Liver (tissue), 9 donors: ENCODE measurements around the gene BEGAIN. TPM values are rescaled to one million over a fixed set of nuclear protein-coding genes. Genes with fewer than 3 reads are reported as not detected.

ENCODE experiments used
- DNase-seq: peaks from one replicate; pipeline ENCODE4 v3.0.0-alpha.2; 2017; ENCODE audit warnings: low spot score
- H3K27ac ChIP-seq, 2 donors: one replicate each; pipeline ENCODE4 v1.7.0; 2013; ENCODE audit warnings: inconsistent platforms in 2 of 2, low read length in 2 of 2, control low read depth in 1 of 2, low read depth in 1 of 2, mild to moderate bottlenecking in 1 of 2
- H3K27me3 ChIP-seq, 4 donors: one replicate each; pipeline versions ENCODE4 v1.6.1 to v1.7.0; 2013; ENCODE audit warnings: low read length in 3 of 4, inconsistent platforms in 1 of 4, mild to moderate bottlenecking in 1 of 4, moderate library complexity in 1 of 4; ENCODE audit not compliant: control insufficient read depth in 4 of 4, insufficient read depth in 4 of 4
- H3K36me3 ChIP-seq, 4 donors: one replicate each; pipeline versions ENCODE4 v1.6.1 to v1.7.0; 2013; ENCODE audit warnings: low read length in 3 of 4, mild to moderate bottlenecking in 3 of 4, low read depth in 1 of 4, moderate library complexity in 1 of 4; ENCODE audit not compliant: control insufficient read depth in 4 of 4, insufficient read depth in 3 of 4
- H3K4me1 ChIP-seq, 4 donors: one replicate each; pipeline versions ENCODE4 v1.6.1 to v1.7.0; 2013; ENCODE audit warnings: low read length in 3 of 4, mild to moderate bottlenecking in 3 of 4, moderate library complexity in 1 of 4; ENCODE audit not compliant: control insufficient read depth in 4 of 4, insufficient read depth in 4 of 4
- H3K4me3 ChIP-seq, 3 donors: one replicate each; pipeline versions ENCODE4 v1.6.1 to v1.7.0; 2013; ENCODE audit warnings: low read length in 3 of 3, control low read depth in 1 of 3, low read depth in 1 of 3, mild to moderate bottlenecking in 1 of 3
- H3K9ac ChIP-seq, 2 donors: one replicate each; pipeline ENCODE4 v1.7.0; 2013; ENCODE audit warnings: low read length in 2 of 2, mild to moderate bottlenecking in 2 of 2, moderate library complexity in 2 of 2, control low read depth in 1 of 2, low read depth in 1 of 2
- H3K9me3 ChIP-seq, 4 donors: one replicate each; pipeline versions ENCODE4 v1.6.1 to v1.7.0; 2013; ENCODE audit warnings: low read length in 3 of 4; ENCODE audit not compliant: control insufficient read depth in 4 of 4
- EGR1 ChIP-seq, 2 donors: IDR thresholded peaks; 2 replicates each; pipeline ENCODE4 v1.6.1; 2016 to 2018; ENCODE audit warnings: antibody characterized with exemption in 2 of 2, low read depth in 2 of 2
- FOXA1 ChIP-seq: IDR thresholded peaks from 2 replicates; pipeline ENCODE4 v1.6.1; 2016; ENCODE audit warnings: antibody characterized with exemption
- FOXA2 ChIP-seq: IDR thresholded peaks from 2 replicates; pipeline ENCODE4 v1.6.1; 2016; ENCODE audit warnings: antibody characterized with exemption
- HNF4A ChIP-seq, 2 donors: conservative IDR thresholded peaks; 2 replicates each; pipeline ENCODE4 v1.6.1; 2016; ENCODE audit warnings: antibody characterized with exemption in 2 of 2, mild to moderate bottlenecking in 2 of 2
- NR2F2 ChIP-seq: IDR thresholded peaks from 2 replicates; pipeline ENCODE4 v1.6.1; 2016; ENCODE audit warnings: antibody characterized with exemption
- RAD21 ChIP-seq, 2 donors: IDR thresholded peaks; 2 replicates each; pipeline ENCODE4 v1.6.1; 2016; ENCODE audit warnings: antibody characterized with exemption in 2 of 2, mild to moderate bottlenecking in 2 of 2
- TAF1 ChIP-seq: conservative IDR thresholded peaks from 2 replicates; pipeline ENCODE4 v1.6.1; 2016; ENCODE audit warnings: antibody characterized with exemption, mild to moderate bottlenecking
- WGBS: extraction: QIAGEN DNeasy Blood & Tissue Kit; methylation state at CpG from one replicate; pipeline ENCODE4 v1.1.7; 2013; 5-methylcytosine and 5-hydroxymethylcytosine counted together
- polyA plus RNA-seq, 2 donors: library from polyadenylated mRNA; stranded (reverse) in 1 of 2; unstranded in 1 of 2; fragments of 200-250 nt in 1 of 2; fragments of >200 nt in 1 of 2; fragmentation: Nextera tagmentation in 1 of 2; extraction: Ambion mirVana in 1 of 2; gene quantifications; one replicate each; pipeline versions ENCODE4 v1.2.1 to v1.2.3, GENCODE V29; 2013 to 2015
- total RNA-seq, 2 donors: library from RNA; depleted of rRNA; stranded (reverse); fragments of >200 nt; gene quantifications; one replicate each; pipeline ENCODE4 v1.2.3, GENCODE V29; 2014
- TF ChIP-seq, protein P1 (sequence below): fragments of 150-350 bp; IDR thresholded peaks from 2 replicates; pipeline ENCODE4 v1.5.1; 2017; ENCODE audit warnings: improper control_type of control experiment, low read depth, low read length; ENCODE audit not compliant: missing input control
- TF ChIP-seq, protein P2 (sequence below): IDR thresholded peaks from 2 replicates; pipeline ENCODE4 v1.6.1; 2016; ENCODE audit warnings: antibody characterized with exemption
- TF ChIP-seq, protein P3 (sequence below): IDR thresholded peaks from 2 replicates; pipeline ENCODE4 v1.6.1; 2016; ENCODE audit warnings: antibody characterized with exemption
- TF ChIP-seq, protein P4 (sequence below): IDR thresholded peaks from 2 replicates; pipeline ENCODE4 v1.6.1; 2016; ENCODE audit warnings: antibody characterized with exemption, mild to moderate bottlenecking
- donor health status: healthy.
- donor health status: healthy.
- donor health status: healthy.
- donor health status: healthy.
- donor health status: healthy.

Gene BEGAIN
- total and polyA plus RNA-seq, 4 donors, result 0.11 to 1.9 (median 0.29) TPM

DNA sequence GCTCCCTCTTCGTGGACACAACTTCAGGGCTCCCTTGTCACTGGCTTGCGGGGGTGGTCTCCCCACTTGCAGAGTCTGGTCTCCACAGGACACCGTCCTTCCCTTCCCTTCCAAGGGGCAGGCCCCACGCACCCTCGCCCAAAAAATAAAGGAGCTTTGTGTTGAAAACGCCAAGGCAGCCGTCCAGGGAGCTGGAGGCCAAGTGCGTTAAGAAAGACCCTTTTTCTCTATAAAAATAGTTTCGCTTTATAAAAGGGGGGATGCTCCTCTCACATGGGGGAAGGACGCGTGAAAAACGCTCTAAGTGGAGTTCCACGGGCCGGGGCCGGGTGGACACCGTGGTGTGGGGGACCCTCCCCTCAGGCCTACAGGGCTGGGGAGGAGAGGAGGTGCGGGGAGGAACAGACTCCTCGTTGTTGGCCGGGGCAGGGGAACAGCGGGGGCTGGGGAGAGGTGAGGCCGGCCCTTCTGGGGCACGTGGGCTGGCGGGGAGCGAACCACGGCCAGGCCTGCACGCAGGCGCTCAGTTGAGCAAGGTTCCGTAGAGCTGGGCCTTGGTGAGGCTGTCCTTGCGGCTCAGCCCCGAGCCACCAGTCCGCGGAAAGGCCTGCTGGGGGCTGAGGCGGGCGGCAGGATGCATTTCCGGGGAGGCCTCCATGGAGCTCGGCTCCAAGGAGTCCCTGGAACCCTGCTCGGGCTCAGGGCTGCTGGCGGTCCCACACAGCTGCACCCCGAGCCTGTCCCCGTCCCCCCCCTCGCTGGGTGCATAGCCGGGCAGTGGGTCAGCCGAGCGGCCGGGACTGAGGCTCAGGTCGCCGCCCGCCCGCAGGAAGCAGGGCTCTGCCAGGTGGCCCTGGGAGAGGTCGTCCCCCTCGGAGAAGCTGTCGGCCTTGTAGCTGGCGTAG is 49.5 kb downstream of the BEGAIN start:
- TF ChIP-seq FOXA1 (no peak), FOXA2 (no peak), EGR1 (IDR thresholded peaks at IDR 0.05; ENCODE audit: low read depth in 2 of 2) (no peak), NR2F2 (no peak), HNF4A (conservative IDR thresholded peaks at IDR 0.05) (no peak), TAF1 (no peak)
- TF ChIP-seq, protein P1, sequence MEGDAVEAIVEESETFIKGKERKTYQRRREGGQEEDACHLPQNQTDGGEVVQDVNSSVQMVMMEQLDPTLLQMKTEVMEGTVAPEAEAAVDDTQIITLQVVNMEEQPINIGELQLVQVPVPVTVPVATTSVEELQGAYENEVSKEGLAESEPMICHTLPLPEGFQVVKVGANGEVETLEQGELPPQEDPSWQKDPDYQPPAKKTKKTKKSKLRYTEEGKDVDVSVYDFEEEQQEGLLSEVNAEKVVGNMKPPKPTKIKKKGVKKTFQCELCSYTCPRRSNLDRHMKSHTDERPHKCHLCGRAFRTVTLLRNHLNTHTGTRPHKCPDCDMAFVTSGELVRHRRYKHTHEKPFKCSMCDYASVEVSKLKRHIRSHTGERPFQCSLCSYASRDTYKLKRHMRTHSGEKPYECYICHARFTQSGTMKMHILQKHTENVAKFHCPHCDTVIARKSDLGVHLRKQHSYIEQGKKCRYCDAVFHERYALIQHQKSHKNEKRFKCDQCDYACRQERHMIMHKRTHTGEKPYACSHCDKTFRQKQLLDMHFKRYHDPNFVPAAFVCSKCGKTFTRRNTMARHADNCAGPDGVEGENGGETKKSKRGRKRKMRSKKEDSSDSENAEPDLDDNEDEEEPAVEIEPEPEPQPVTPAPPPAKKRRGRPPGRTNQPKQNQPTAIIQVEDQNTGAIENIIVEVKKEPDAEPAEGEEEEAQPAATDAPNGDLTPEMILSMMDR, result no peak
- DNase-seq, result no peak
- WGBS, result 95% methylated on average over 53 of the region's 53 CpGs

DNA sequence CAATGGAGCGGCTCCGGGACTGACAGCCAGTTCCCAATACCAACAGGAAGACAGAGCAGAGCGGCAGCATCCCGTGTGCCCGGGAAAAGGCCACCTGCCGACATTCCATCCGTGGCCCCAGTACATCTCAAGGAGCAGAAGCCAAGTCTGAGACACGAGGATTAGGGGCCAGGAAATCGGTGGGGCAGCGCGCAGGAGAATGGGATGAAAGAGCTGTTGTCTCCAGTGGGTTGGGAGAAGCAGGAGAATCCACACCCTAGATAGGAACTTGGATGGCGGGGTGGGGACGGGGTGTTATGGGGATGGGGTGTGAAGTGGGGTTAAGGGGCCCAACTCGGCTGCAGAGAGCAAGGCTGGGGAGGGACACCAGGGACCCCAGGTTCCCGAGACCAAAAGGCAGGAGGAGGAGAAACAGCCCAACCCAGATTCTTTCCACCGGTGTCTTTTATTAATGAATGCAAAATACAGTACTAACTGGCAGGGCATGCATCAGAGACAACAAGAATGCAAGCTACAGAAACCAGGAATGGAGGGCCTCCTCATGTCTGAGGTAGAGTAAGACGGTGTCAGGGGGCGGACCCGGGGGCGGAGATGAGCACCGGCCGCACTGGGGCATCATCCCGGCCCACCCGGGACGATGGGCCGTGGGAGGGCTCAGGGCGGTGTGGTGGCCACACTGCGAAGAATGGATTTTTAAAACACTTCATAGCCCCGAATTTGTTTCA is 50.3 kb downstream of the BEGAIN start:
- H3K36me3 ChIP-seq, result no peaks in the 10 kb centered on the region
- H3K9ac ChIP-seq, result no peak overlapping the region
- DNase-seq, result no peak
- no peaks in the 10 kb centered on the region for H3K9me3 ChIP-seq
- H3K4me3 ChIP-seq, result no peak overlapping the region
- H3K27ac ChIP-seq, result no peak overlapping the region
- TF ChIP-seq, protein P2, sequence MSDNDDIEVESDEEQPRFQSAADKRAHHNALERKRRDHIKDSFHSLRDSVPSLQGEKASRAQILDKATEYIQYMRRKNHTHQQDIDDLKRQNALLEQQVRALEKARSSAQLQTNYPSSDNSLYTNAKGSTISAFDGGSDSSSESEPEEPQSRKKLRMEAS, result no peak
- TF ChIP-seq EGR1 (IDR thresholded peaks at IDR 0.05; ENCODE audit: low read depth in 2 of 2) (no peak), FOXA1 (no peak), RAD21 (IDR thresholded peaks at IDR 0.05) (no peak)
- TF ChIP-seq, protein P3, sequence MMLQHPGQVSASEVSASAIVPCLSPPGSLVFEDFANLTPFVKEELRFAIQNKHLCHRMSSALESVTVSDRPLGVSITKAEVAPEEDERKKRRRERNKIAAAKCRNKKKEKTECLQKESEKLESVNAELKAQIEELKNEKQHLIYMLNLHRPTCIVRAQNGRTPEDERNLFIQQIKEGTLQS, result no peak
- TF ChIP-seq, protein P4, sequence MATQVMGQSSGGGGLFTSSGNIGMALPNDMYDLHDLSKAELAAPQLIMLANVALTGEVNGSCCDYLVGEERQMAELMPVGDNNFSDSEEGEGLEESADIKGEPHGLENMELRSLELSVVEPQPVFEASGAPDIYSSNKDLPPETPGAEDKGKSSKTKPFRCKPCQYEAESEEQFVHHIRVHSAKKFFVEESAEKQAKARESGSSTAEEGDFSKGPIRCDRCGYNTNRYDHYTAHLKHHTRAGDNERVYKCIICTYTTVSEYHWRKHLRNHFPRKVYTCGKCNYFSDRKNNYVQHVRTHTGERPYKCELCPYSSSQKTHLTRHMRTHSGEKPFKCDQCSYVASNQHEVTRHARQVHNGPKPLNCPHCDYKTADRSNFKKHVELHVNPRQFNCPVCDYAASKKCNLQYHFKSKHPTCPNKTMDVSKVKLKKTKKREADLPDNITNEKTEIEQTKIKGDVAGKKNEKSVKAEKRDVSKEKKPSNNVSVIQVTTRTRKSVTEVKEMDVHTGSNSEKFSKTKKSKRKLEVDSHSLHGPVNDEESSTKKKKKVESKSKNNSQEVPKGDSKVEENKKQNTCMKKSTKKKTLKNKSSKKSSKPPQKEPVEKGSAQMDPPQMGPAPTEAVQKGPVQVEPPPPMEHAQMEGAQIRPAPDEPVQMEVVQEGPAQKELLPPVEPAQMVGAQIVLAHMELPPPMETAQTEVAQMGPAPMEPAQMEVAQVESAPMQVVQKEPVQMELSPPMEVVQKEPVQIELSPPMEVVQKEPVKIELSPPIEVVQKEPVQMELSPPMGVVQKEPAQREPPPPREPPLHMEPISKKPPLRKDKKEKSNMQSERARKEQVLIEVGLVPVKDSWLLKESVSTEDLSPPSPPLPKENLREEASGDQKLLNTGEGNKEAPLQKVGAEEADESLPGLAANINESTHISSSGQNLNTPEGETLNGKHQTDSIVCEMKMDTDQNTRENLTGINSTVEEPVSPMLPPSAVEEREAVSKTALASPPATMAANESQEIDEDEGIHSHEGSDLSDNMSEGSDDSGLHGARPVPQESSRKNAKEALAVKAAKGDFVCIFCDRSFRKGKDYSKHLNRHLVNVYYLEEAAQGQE, result no peak
- WGBS, result 92% methylated on average over 29 of the region's 29 CpGs
- H3K27me3 ChIP-seq, result no peaks in the 10 kb centered on the region
- peaks cover 12 to 24% (median 21%) of the 10 kb centered on the region in 4 donors for H3K4me1 ChIP-seq

More for the DNA sequence above, 49.5 kb downstream of the BEGAIN start:
- H3K27ac ChIP-seq, result no peak overlapping the region
- no peak overlapping the region for H3K9ac ChIP-seq
- no peak overlapping the region for H3K4me3 ChIP-seq
- H3K36me3 ChIP-seq, result no peaks in the 10 kb centered on the region
- no peaks in the 10 kb centered on the region for H3K27me3 ChIP-seq
- no peaks in the 10 kb centered on the region for H3K9me3 ChIP-seq
- H3K4me1 ChIP-seq, result peaks cover 12 to 24% (median 20%) of the 10 kb centered on the region in 4 donors
